Measurements from ENCODE around the gene TSPAN6. TPM values are rescaled to one million over a fixed set of nuclear protein-coding genes. Genes with fewer than 3 reads are reported as not detected.

The TSPAN6 gene
- polyA plus RNA-seq, 1 donor (not counting 4 experiments of a cell fraction or from before 2014, with no cell fraction given) = 24.3 TPM

DNA sequence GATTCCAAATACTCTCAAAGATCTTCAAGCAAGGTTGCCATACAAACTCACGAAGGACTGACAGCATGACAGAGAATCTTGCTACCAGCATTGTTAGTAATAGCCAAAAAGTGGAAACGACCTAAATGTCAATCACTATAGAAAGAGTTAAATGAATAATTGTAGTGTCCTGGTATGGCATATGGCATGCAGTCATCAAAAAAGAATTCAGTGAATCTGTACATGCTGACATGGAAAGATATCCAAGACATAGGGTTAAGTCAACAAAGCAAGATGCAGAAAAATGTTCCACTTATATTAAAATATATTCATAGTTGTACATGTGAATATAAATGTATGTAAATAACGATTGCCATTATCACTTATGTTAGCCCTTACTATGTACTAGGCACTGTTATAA lies 45.0 kb upstream of the TSPAN6 start:
- TF ChIP-seq, protein P1, sequence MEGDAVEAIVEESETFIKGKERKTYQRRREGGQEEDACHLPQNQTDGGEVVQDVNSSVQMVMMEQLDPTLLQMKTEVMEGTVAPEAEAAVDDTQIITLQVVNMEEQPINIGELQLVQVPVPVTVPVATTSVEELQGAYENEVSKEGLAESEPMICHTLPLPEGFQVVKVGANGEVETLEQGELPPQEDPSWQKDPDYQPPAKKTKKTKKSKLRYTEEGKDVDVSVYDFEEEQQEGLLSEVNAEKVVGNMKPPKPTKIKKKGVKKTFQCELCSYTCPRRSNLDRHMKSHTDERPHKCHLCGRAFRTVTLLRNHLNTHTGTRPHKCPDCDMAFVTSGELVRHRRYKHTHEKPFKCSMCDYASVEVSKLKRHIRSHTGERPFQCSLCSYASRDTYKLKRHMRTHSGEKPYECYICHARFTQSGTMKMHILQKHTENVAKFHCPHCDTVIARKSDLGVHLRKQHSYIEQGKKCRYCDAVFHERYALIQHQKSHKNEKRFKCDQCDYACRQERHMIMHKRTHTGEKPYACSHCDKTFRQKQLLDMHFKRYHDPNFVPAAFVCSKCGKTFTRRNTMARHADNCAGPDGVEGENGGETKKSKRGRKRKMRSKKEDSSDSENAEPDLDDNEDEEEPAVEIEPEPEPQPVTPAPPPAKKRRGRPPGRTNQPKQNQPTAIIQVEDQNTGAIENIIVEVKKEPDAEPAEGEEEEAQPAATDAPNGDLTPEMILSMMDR (optimal IDR thresholded peaks at IDR 0.05 in 1 of 3, IDR thresholded peaks at IDR 0.05 in 1 of 3, conservative IDR thresholded peaks at IDR 0.05 in 1 of 3; ENCODE audit: extremely low read depth in 1 of 3, insufficient read depth in 2 of 3, low read length in 3 of 3) = no peak
- no peak for TF ChIP-seq EZH2 (IDR thresholded peaks at IDR 0.05; ENCODE audit: low read length)
- no peaks in the 10 kb centered on the region for H3K36me3 ChIP-seq (ENCODE audit: control insufficient read depth in 2 of 2, extremely low read depth in 1 of 2, insufficient read depth in 2 of 2, low read length in 2 of 2)
- no peak overlapping the region for H3K9ac ChIP-seq (ENCODE audit: control insufficient read depth, extremely low read depth, insufficient read depth, low read length)
- FAIRE-seq (no peak), DNase-seq (ENCODE audit: low read depth, low spot score) (no peak)
- no peak overlapping the region for H3K27ac ChIP-seq (ENCODE audit: control insufficient read depth, insufficient read depth, low read length)
- no peaks in the 10 kb centered on the region for H3K4me1 ChIP-seq (ENCODE audit: control insufficient read depth, extremely low read depth, insufficient read depth, low read length)
- dilution Hi-C loops (cut with MboI; ENCODE audit: extremely low pct_ligation_motif_present, low sequenced_read_pairs) = no loop called here
- no peaks in the 10 kb centered on the region for H3K9me1 ChIP-seq (ENCODE audit: control insufficient read depth, extremely low read depth, insufficient read depth, low read length)
- no peak overlapping the region for H3K4me3 ChIP-seq (ENCODE audit: control insufficient read depth in 2 of 3, extremely low read depth in 1 of 3, insufficient read depth in 2 of 3, low read depth in 1 of 3, low read length in 3 of 3)
- no peaks in the 10 kb centered on the region for H3K9me3 ChIP-seq (ENCODE audit: control insufficient read depth, low read depth, low read length)
- no peak overlapping the region for H3K4me2 ChIP-seq (ENCODE audit: control insufficient read depth, extremely low read depth, insufficient read depth, low read depth, low read length)
- H3K27me3 ChIP-seq (ENCODE audit: control insufficient read depth, extremely low read depth, insufficient read depth, low read length) = no peaks in the 10 kb centered on the region
- no peaks in the 10 kb centered on the region for H4K20me1 ChIP-seq (ENCODE audit: control insufficient read depth, extremely low read depth, insufficient read depth, low read length)
- no peak overlapping the region for H2AFZ ChIP-seq (ENCODE audit: control insufficient read depth, low read length)
- H3K79me2 ChIP-seq (ENCODE audit: control insufficient read depth, insufficient read depth, low read length) = no peaks in the 10 kb centered on the region

- no peak for TF ChIP-seq EZH2 (IDR thresholded peaks at IDR 0.05; ENCODE audit: low read length)
- TF ChIP-seq, protein P1 (optimal IDR thresholded peaks at IDR 0.05 in 1 of 3, IDR thresholded peaks at IDR 0.05 in 1 of 3, conservative IDR thresholded peaks at IDR 0.05 in 1 of 3; ENCODE audit: extremely low read depth in 1 of 3, insufficient read depth in 2 of 3, low read length in 3 of 3) = no peak
- Histone ChIP-seq H3K4me2 (ENCODE audit: control insufficient read depth, extremely low read depth, insufficient read depth, low read depth, low read length) (no peak overlapping the region), H3K27ac (ENCODE audit: control insufficient read depth, insufficient read depth, low read length) (no peak overlapping the region), H4K20me1 (ENCODE audit: control insufficient read depth, extremely low read depth, insufficient read depth, low read length) (no peaks in the 10 kb centered on the region), H2AFZ (ENCODE audit: control insufficient read depth, low read length) (no peak overlapping the region), H3K9ac (ENCODE audit: control insufficient read depth, extremely low read depth, insufficient read depth, low read length) (no peak overlapping the region), H3K27me3 (ENCODE audit: control insufficient read depth, extremely low read depth, insufficient read depth, low read length) (no peaks in the 10 kb centered on the region), H3K9me3 (ENCODE audit: control insufficient read depth, low read depth, low read length) (no peaks in the 10 kb centered on the region), H3K36me3 (ENCODE audit: control insufficient read depth in 2 of 2, extremely low read depth in 1 of 2, insufficient read depth in 2 of 2, low read length in 2 of 2) (no peaks in the 10 kb centered on the region), H3K4me3 (ENCODE audit: control insufficient read depth in 2 of 3, extremely low read depth in 1 of 3, insufficient read depth in 2 of 3, low read depth in 1 of 3, low read length in 3 of 3) (no peak overlapping the region), H3K9me1 (ENCODE audit: control insufficient read depth, extremely low read depth, insufficient read depth, low read length) (no peaks in the 10 kb centered on the region), H3K79me2 (ENCODE audit: control insufficient read depth, insufficient read depth, low read length) (no peaks in the 10 kb centered on the region), H3K4me1 (ENCODE audit: control insufficient read depth, extremely low read depth, insufficient read depth, low read length) (no peaks in the 10 kb centered on the region)
- DNase-seq (ENCODE audit: low read depth, low spot score) = no peak
- no peak for FAIRE-seq
- dilution Hi-C loops (cut with MboI; ENCODE audit: extremely low pct_ligation_motif_present, low sequenced_read_pairs) = no loop called here
Observed at GRCh38 chrX:100680756-100681155, 44.1 kb upstream of the TSPAN6 start.

Data from keratinocyte (primary cell).